Activated CD8-positive, alpha-beta T cell treated with anti-CD3 and anti-CD28 coated beads, Interleukin-2, amount 10 ng/mL, durations not matched to agents 7 days and 5 days (primary cell): ENCODE results near the gene SETD3. TPM values are rescaled to one million over a fixed set of nuclear protein-coding genes. Genes with fewer than 3 reads are reported as not detected.

Source experiments
- ATAC-seq: fragments of 150-1000 bp; cut with Tn5 transposase; one replicate; pipeline ENCODE4 v1.10.0; 2021; ENCODE audit warnings: moderate library complexity
- CTCF ChIA-PET: fragments of 350-600 bp; sonication (Branson Sonifier 250); formaldehyde crosslinking; loops from one replicate; lab custom pipeline; 2021; ENCODE audit warnings: antibody characterized with exemption; lab: Charles Lee
- POLR2A ChIA-PET: fragments of 350-600 bp; sonication (Branson Sonifier 250); formaldehyde crosslinking; loops from one replicate; lab custom pipeline; 2021; ENCODE audit warnings: antibody characterized with exemption; lab: Charles Lee
- DNase-seq: peaks from one replicate; pipeline ENCODE4 v3.0.0-alpha.2; 2020
- H3K27ac Mint-ChIP-seq: one replicate; pipeline ENCODE4 v1.8.0; 2021; ENCODE audit warnings: mild to moderate bottlenecking, mixed read lengths
- H3K27me3 Mint-ChIP-seq: one replicate; pipeline ENCODE4 v1.8.0; 2021; ENCODE audit warnings: low read depth, mixed read lengths
- H3K36me3 Mint-ChIP-seq: one replicate; pipeline ENCODE4 v1.8.0; 2021; ENCODE audit warnings: low read depth, mixed read lengths
- H3K4me1 Mint-ChIP-seq: one replicate; pipeline ENCODE4 v1.8.0; 2021; ENCODE audit warnings: low read depth, mixed read lengths
- H3K4me3 Mint-ChIP-seq: one replicate; pipeline ENCODE4 v1.8.0; 2021; ENCODE audit warnings: mild to moderate bottlenecking, mixed read lengths
- H3K9me3 Mint-ChIP-seq: one replicate; pipeline ENCODE4 v1.8.0; 2022; ENCODE audit warnings: mixed read lengths; ENCODE audit not compliant: insufficient read depth
- total RNA-seq, 2 experiments: library from RNA; stranded (reverse); gene quantifications; one replicate each; pipeline ENCODE4 v1.2.3, GENCODE V29; 2021

Gene SETD3
- total RNA-seq, 2 experiments from 2014 or later: 65.2 to 66.0 TPM

GRCh38 chr14:99360774-99361595 lies 119.7 kb downstream of the SETD3 start:
- no peaks in the 10 kb centered on the region for H3K9me3 Mint-ChIP-seq
- DNase-seq: no peak

GRCh38 chr14:99359906-99360305 lies 120.8 kb downstream of the SETD3 start:
- ATAC-seq (no peak), DNase-seq (no peak)
- Mint-ChIP-seq H3K4me3 (no peak overlapping the region), H3K4me1 (no peaks in the 10 kb centered on the region), H3K27me3 (no peaks in the 10 kb centered on the region), H3K36me3 (no peaks in the 10 kb centered on the region), H3K27ac (no peak overlapping the region), H3K9me3 (no peaks in the 10 kb centered on the region)
- CTCF ChIA-PET: no interaction called here
- POLR2A ChIA-PET: no interaction called here

More at GRCh38 chr14:99360774-99361595, 119.7 kb downstream of the SETD3 start:
- ATAC-seq: no peak
- Mint-ChIP-seq H3K4me3 (no peak overlapping the region), H3K27me3 (no peaks in the 10 kb centered on the region), H3K27ac (no peak overlapping the region), H3K4me1 (no peaks in the 10 kb centered on the region), H3K36me3 (no peaks in the 10 kb centered on the region)
- ChIA-PET CTCF (no interaction called here), POLR2A (no interaction called here)

- Mint-ChIP-seq H3K36me3 (no peaks in the 10 kb centered on the region), H3K4me1 (no peaks in the 10 kb centered on the region), H3K27ac (no peak overlapping the region), H3K27me3 (no peaks in the 10 kb centered on the region), H3K9me3 (no peaks in the 10 kb centered on the region), H3K4me3 (no peak overlapping the region)
- ATAC-seq: no peak
- ChIA-PET CTCF (no interaction called here), POLR2A (no interaction called here)
- no peak for DNase-seq
These were observed 122.7 kb downstream of the SETD3 start for GRCh38 chr14:99357916-99358390.

GRCh38 chr14:99357151-99357915 lies 123.3 kb downstream of the SETD3 start:
- DNase-seq (no peak), ATAC-seq (no peak)
- ChIA-PET POLR2A (no interaction called here), CTCF (interaction anchor here (1.0 kb wide), 1 partner anchor 35 kb away, joined by 4 read pairs; no protein-coding TSS in a partner anchor)
- Mint-ChIP-seq H3K4me3 (no peak overlapping the region), H3K27ac (no peak overlapping the region), H3K4me1 (no peaks in the 10 kb centered on the region), H3K27me3 (no peaks in the 10 kb centered on the region), H3K9me3 (no peaks in the 10 kb centered on the region), H3K36me3 (no peaks in the 10 kb centered on the region)

- Mint-ChIP-seq H3K27ac (no peak overlapping the region), H3K9me3 (no peaks in the 10 kb centered on the region), H3K4me3 (no peak overlapping the region), H3K36me3 (no peaks in the 10 kb centered on the region), H3K27me3 (peaks cover 4% of the 10 kb centered on the region), H3K4me1 (no peaks in the 10 kb centered on the region)
- ATAC-seq: no peak
- CTCF ChIA-PET: interaction anchor here (1.0 kb wide), 1 partner anchor 60 kb away, joined by 4 read pairs; no protein-coding TSS in a partner anchor
- DNase-seq: no peak
- POLR2A ChIA-PET: no interaction called here
These were observed 124.5 kb downstream of the SETD3 start for GRCh38 chr14:99356031-99356608.

GRCh38 chr14:99354166-99354875 lies 126.3 kb downstream of the SETD3 start:
- Mint-ChIP-seq H3K4me3 (no peak overlapping the region), H3K4me1 (no peaks in the 10 kb centered on the region), H3K36me3 (no peaks in the 10 kb centered on the region), H3K9me3 (no peaks in the 10 kb centered on the region), H3K27ac (no peak overlapping the region), H3K27me3 (peaks cover 4% of the 10 kb centered on the region)
- ChIA-PET CTCF (no interaction called here), POLR2A (no interaction called here)
- DNase-seq (no peak), ATAC-seq (no peak)

- H3K9me3 Mint-ChIP-seq: no peaks in the 10 kb centered on the region
- H3K27me3 Mint-ChIP-seq: peaks cover 4% of the 10 kb centered on the region
- DNase-seq (no peak), ATAC-seq (no peak)
- H3K4me3 Mint-ChIP-seq: no peak overlapping the region
- H3K36me3 Mint-ChIP-seq: no peaks in the 10 kb centered on the region
- no peaks in the 10 kb centered on the region for H3K4me1 Mint-ChIP-seq
- no peak overlapping the region for H3K27ac Mint-ChIP-seq
- CTCF ChIA-PET: no interaction called here
- POLR2A ChIA-PET: no interaction called here
These were observed 127.9 kb downstream of the SETD3 start for GRCh38 chr14:99352688-99353280.

- ChIA-PET CTCF (no interaction called here), POLR2A (no interaction called here)
- DNase-seq (no peak), ATAC-seq (no peak)
- H3K36me3 Mint-ChIP-seq: no peaks in the 10 kb centered on the region
- no peaks in the 10 kb centered on the region for H3K4me1 Mint-ChIP-seq
- H3K27me3 Mint-ChIP-seq: peaks cover 6% of the 10 kb centered on the region
- H3K9me3 Mint-ChIP-seq: no peaks in the 10 kb centered on the region
- H3K4me3 Mint-ChIP-seq: no peak overlapping the region
- H3K27ac Mint-ChIP-seq: no peak overlapping the region
These were observed 129.3 kb downstream of the SETD3 start for GRCh38 chr14:99351166-99352007.

- CTCF ChIA-PET: no interaction called here
- no peaks in the 10 kb centered on the region for H3K36me3 Mint-ChIP-seq
- H3K4me3 Mint-ChIP-seq: no peak overlapping the region
- peaks cover 9% of the 10 kb centered on the region for H3K27me3 Mint-ChIP-seq
- no peaks in the 10 kb centered on the region for H3K9me3 Mint-ChIP-seq
- H3K4me1 Mint-ChIP-seq: no peaks in the 10 kb centered on the region
- POLR2A ChIA-PET: no interaction called here
- H3K27ac Mint-ChIP-seq: no peak overlapping the region
- no peak for ATAC-seq
- no peak for DNase-seq
These were observed 129.9 kb downstream of the SETD3 start for GRCh38 chr14:99350751-99351150.

GRCh38 chr14:99349721-99350495 lies 130.8 kb downstream of the SETD3 start:
- peaks cover 9% of the 10 kb centered on the region for H3K27me3 Mint-ChIP-seq
- no peaks in the 10 kb centered on the region for H3K4me1 Mint-ChIP-seq
- POLR2A ChIA-PET: no interaction called here
- H3K4me3 Mint-ChIP-seq: no peak overlapping the region
- no peak for ATAC-seq
- H3K9me3 Mint-ChIP-seq: no peaks in the 10 kb centered on the region
- CTCF ChIA-PET: no interaction called here
- H3K27ac Mint-ChIP-seq: no peak overlapping the region
- no peaks in the 10 kb centered on the region for H3K36me3 Mint-ChIP-seq
- no peak for DNase-seq
